Left cardiac atrium (tissue), 4 donors: ENCODE results near the gene POU2AF2. TPM values are rescaled to one million over a fixed set of nuclear protein-coding genes. Genes with fewer than 3 reads are reported as not detected.
A peak's percentile ranks its signal among the peaks of the same experiment; 100 is the strongest.

ENCODE experiments used
- ATAC-seq, 2 donors: fragments of 200-7000 bp; cut with Tn5 transposase; one replicate each; pipeline ENCODE4 v1.9.1; 2020; ENCODE audit warnings: mild to moderate bottlenecking in 2 of 2, moderate library complexity in 2 of 2
- DNase-seq: peaks from one replicate; pipeline ENCODE4 v3.0.0-alpha.2; 2020
- intact Hi-C, 2 donors: fragments of 100-400 bp; cut with DNase I; formaldehyde crosslinking; loops; one replicate each; pipeline versions ENCODE4 v1.14.1 to v1.15.1; 2022 to 2023
- total RNA-seq, 2 donors: library from RNA; stranded (reverse); fragmentation: NEBNext Ultra II Directional; extraction: Animal tissue kit (Norgen Biotek cat#: 25700); gene quantifications; one replicate each; pipeline ENCODE4 v1.2.1, GENCODE V29; 2021
- donor health status: DM: no; HTN: yes; CAD: no.
- donor health status: DM: no; HTN: yes; CAD: no; lungs with severe emphysema.
- donor health status: DM: yes; HTN: yes; CAD: no.
- donor health status: Dilated cardiomyopathy.

POU2AF2 gene
- total RNA-seq, 2 donors from 2014 or later = not detected

GRCh38 chr11:111322534-111322933 is 77.0 kb downstream of the POU2AF2 start:
- intact Hi-C loops = no loop called here
- no peak for ATAC-seq
- DNase-seq = no peak

GRCh38 chr11:111324277-111324720 is 78.8 kb downstream of the POU2AF2 start:
- peak; percentile 33 to 52 for ATAC-seq
- DNase-seq = no peak
- intact Hi-C loops = no loop called here

- no peak for ATAC-seq
- DNase-seq = no peak
- intact Hi-C loops = no loop called here
These were observed 79.7 kb downstream of the POU2AF2 start for GRCh38 chr11:111325259-111325658.

- ATAC-seq (no peak), DNase-seq (no peak)
- intact Hi-C loops = no loop called here
These were observed 81.3 kb downstream of the POU2AF2 start for GRCh38 chr11:111326824-111327223.

GRCh38 chr11:111327908-111328624 is 82.5 kb downstream of the POU2AF2 start:
- intact Hi-C loops = no loop called here
- ATAC-seq = peak; percentile 20 to 58
- no peak for DNase-seq

GRCh38 chr11:111329306-111330204 is 84.0 kb downstream of the POU2AF2 start:
- intact Hi-C loops = no loop called here
- peak; percentile 50 for DNase-seq
- peak; percentile 47 to 89 for ATAC-seq

- ATAC-seq (no peak), DNase-seq (no peak)
- intact Hi-C loops = no loop called here
These were observed 84.8 kb downstream of the POU2AF2 start for GRCh38 chr11:111330234-111330893.

- intact Hi-C loops = no loop called here
- ATAC-seq (peak in 1 of 2 donors; percentile 46), DNase-seq (no peak)
These were observed 86.4 kb downstream of the POU2AF2 start for GRCh38 chr11:111331711-111332479.

GRCh38 chr11:111334532-111335502 is 89.3 kb downstream of the POU2AF2 start:
- intact Hi-C loops = no loop called here
- ATAC-seq (no peak), DNase-seq (no peak)

- ATAC-seq = no peak
- intact Hi-C loops = no loop called here
- DNase-seq = no peak
These were observed 90.0 kb downstream of the POU2AF2 start for GRCh38 chr11:111335549-111335948.

Other genes with a start within 250 kb of the POU2AF2 start
- gene POU2AF3, start 52.8 kb downstream of the POU2AF2 start, total RNA-seq = under 1 TPM; 0.18 to 0.44 TPM
- under 1 TPM; 0.10 to 0.21 TPM for gene POU2AF1, start 133.6 kb downstream of the POU2AF2 start, total RNA-seq